Mucosa of rectum (tissue), 2 donors: ENCODE results near the gene LRIG1.

ENCODE experiments used
- H3K27ac ChIP-seq, 2 donors: one replicate each; pipeline ENCODE4 v1.7.0; 2013; ENCODE audit warnings: inconsistent platforms in 2 of 2, low read depth in 2 of 2, low read length in 2 of 2
- H3K27me3 ChIP-seq, 2 donors: one replicate each; pipeline ENCODE4 v1.7.0; 2013; ENCODE audit warnings: low read length in 2 of 2; ENCODE audit not compliant: control insufficient read depth in 2 of 2, insufficient read depth in 2 of 2
- H3K36me3 ChIP-seq, 2 donors: one replicate each; pipeline ENCODE4 v1.7.0; 2013; ENCODE audit warnings: low read length in 2 of 2; ENCODE audit not compliant: control insufficient read depth in 2 of 2, insufficient read depth in 2 of 2
- H3K4me1 ChIP-seq, 2 donors: one replicate each; pipeline ENCODE4 v1.7.0; 2013; ENCODE audit warnings: low read length in 2 of 2, mild to moderate bottlenecking in 1 of 2; ENCODE audit not compliant: control insufficient read depth in 2 of 2, insufficient read depth in 2 of 2
- H3K4me3 ChIP-seq, 2 donors: one replicate each; pipeline ENCODE4 v1.7.0; 2013; ENCODE audit warnings: low read length in 2 of 2
- H3K9ac ChIP-seq, 2 donors: one replicate each; pipeline ENCODE4 v1.7.0; 2013; ENCODE audit warnings: low read length in 2 of 2, low read depth in 1 of 2, mild to moderate bottlenecking in 1 of 2
- H3K9me3 ChIP-seq, 2 donors: one replicate each; pipeline ENCODE4 v1.7.0; 2013; ENCODE audit warnings: low read length in 2 of 2; ENCODE audit not compliant: control insufficient read depth in 2 of 2
- donor health status: healthy.
- donor health status: Normal muscosa, but diverticular disease.

Gene LRIG1

DNA sequence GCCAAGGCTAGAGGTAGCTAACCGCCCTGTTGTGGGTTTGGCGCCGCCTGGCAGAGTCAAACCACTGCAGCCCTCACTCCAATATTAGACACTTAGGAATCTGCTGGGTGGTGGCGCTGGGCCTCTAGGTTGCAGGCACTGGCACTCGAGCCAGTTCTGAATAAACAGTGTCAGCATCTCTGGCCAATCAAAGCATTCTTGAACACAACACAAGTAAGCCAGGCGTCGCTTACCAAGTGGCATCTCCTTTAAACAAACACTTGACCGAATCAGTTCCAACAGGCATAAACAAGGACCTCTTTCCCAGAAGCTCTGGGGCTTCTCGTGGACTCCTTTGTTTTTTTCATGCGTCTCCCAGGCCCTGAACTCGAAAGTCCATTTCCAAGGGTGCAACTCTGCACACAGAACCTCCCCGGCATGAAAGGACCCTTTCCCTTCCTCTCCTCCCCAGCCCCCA lies 82.3 kb downstream of the LRIG1 start:
- Histone ChIP-seq H3K4me3 (no peak overlapping the region), H3K9me3 (no peaks in the 10 kb centered on the region), H3K27me3 (no peaks in the 10 kb centered on the region), H3K27ac (no peak overlapping the region), H3K9ac (no peak overlapping the region), H3K36me3 (peaks cover 0 to 16% of the 10 kb centered on the region in 2 donors), H3K4me1 (peaks cover 3 to 4% of the 10 kb centered on the region in 2 donors)

DNA sequence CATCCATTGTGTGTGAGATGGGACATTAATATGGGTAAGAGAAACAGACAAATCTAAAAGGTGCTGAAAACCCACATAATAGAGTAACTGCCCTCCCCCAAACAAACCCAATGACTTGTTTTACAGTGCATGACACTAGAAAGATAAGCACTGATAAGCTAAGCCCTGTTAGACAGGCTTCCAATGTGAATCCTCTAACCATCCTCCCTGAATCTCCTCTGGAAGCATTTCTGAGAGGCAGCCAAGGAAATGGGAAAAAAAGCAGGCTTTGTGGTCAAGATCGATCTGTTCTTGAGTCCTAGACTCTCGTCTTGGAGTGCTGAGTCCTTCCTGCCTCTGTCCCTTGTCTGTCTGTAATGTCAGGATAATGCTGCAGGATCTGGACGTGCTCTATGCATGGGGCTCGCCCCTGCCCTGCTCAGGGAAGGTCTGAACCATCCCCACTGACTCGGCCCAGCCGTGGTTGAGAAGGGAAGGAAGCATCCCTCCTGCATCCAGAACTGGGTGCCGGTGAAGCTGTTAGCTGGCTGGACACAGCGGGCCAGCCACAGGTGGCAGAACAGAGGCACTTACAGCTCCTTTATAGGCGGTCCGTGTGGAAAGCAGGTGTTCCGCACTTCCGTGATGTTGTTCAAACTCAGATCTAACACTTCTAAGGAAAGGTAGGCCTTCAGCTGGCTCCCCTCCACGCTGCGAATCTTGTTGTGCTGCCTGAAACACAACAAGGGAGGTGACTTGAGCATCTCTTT lies 84.1 kb downstream of the LRIG1 start:
- Histone ChIP-seq H3K27ac (peak overlapping the region in 1 of 2 donors; percentile 32), H3K9me3 (no peaks in the 10 kb centered on the region), H3K9ac (no peak overlapping the region)

DNA sequence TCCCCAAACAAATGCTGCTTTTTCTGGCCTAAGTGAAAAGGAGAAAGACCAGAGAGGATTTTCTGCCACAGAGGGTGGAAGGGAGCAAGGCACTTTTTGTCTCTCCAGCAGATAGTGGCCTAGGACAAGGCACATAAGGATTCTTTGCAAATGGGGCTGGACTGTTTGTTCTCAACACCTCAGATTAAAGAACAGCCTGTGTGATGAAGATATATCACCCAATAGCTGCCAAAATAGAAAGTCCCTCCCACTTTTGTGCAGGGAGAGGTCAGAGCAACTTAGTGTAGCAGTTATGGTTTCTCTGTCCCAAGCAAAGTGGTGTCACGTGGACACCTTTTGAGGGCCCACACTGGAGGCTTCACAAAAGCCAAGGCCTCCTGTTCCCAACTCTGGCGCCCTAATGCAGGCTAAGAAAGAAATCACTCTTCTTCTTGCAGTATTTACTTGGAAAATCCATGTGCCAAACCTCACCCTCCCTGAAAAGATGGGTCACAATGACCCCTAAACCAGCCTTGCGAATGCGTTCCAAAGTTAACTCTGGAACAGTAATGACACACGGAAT lies 84.9 kb downstream of the LRIG1 start:
- no peaks in the 10 kb centered on the region for H3K27me3 ChIP-seq
- H3K4me3 ChIP-seq, result no peak overlapping the region
- H3K36me3 ChIP-seq, result peaks cover 13 to 37% of the 10 kb centered on the region in 2 donors
- H3K9me3 ChIP-seq, result no peaks in the 10 kb centered on the region
- no peak overlapping the region for H3K9ac ChIP-seq
- peak overlapping the region in 1 of 2 donors; percentile 32 for H3K27ac ChIP-seq
- peaks cover 4 to 5% of the 10 kb centered on the region in 2 donors for H3K4me1 ChIP-seq

More for the DNA sequence above, 84.1 kb downstream of the LRIG1 start:
- H3K4me3 ChIP-seq, result no peak overlapping the region
- H3K27me3 ChIP-seq, result no peaks in the 10 kb centered on the region
- H3K36me3 ChIP-seq, result peaks cover 13 to 30% of the 10 kb centered on the region in 2 donors
- peaks cover 4 to 5% of the 10 kb centered on the region in 2 donors for H3K4me1 ChIP-seq

DNA sequence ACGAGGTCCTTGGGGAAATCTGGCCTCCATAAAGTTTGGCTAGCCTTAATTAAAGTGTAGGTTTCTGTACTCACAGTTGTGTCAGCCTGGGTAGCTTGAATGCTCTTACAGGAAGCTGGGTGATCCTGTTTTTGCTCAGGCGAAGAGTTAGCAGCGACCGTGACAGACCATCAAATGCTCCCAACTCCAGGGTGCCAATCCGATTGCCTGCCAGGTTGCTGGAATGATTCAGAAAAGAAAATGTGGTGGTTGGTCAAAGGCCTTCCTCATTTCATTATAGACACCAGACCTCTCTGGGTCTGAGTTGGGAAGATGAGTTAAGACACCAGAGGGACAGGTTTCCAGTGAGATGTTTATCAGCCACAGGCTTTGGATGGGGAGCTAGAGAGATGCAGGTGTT lies 86.0 kb downstream of the LRIG1 start:
- Histone ChIP-seq H3K9me3 (no peaks in the 10 kb centered on the region), H3K27me3 (no peaks in the 10 kb centered on the region), H3K27ac (no peak overlapping the region), H3K4me3 (no peak overlapping the region), H3K4me1 (peaks cover 4 to 5% of the 10 kb centered on the region in 2 donors), H3K36me3 (peaks cover 20 to 42% of the 10 kb centered on the region in 2 donors), H3K9ac (no peak overlapping the region)

DNA sequence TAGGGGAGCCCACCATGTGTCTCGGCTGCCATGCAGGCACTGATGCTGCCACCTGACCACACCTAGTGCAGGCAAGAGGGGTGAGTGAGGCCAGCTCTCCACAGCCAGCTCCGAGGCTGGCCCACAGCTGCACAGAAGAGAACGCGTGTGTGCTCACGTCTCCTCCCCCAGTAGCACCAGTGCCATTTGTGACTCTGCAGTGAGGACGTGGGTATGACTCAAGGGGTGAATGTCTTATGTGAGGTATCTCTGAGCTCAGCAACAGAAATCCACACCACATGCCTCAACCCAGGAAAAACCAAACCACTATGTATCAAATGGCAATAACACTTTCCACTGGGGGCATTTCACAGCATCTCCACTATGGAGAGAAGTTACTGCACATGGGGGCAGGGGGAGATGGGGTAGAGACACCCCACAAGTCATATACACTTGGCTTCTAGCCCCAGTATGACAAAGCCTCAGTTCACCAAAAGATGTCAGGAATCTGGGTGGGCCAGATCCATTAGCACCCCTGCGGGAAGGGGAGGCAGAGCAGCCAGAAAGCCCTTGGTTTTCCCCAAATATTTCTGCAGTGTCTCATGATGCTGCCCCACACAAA lies 87.6 kb downstream of the LRIG1 start:
- Histone ChIP-seq H3K4me1 (peaks cover 3 to 9% of the 10 kb centered on the region in 2 donors), H3K36me3 (peaks cover 27 to 45% of the 10 kb centered on the region in 2 donors)

DNA sequence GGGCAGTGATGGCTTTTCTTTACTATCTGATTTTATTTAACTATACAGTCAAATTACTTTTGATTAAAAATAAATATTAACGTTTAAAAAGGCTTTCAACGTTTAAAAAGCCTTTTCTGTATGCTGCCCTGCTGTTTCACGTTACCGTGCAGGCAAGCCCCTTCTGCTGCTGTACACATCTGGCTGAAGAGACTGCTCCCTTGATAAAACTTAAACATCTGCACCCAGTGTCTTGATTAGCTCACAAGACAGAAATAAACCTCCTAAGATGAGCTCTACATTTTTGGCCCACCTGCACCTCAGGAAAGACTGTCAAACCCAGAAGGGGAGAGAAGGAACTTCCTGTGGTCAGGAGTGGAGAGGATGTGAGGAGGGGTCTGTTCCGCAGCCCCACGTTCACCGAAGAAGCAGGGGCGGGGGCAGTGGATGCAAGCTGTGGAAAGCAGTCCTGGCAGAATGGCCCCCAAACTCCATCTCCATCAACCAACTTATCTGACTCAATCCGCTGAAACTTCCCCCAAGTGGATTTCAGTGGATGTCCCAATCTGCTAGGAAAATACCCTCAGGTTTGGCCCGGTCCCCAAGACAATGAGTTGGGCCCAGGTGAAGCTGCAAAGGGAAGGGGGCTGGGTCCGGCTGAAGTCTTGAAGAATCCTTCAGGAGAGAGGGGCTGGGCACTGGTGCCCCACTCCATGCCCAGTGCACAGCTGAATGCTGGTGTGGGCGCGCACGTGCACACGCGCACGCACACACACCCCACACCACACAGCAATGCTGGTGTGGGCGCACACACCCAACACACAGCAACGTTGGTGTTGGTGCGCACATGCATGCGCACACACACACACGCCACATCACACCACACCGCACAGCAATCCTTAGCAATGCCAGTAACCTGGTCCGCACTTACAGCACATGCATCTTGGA lies 88.6 kb downstream of the LRIG1 start:
- H3K27ac ChIP-seq, result peak overlapping the region in 1 of 2 donors; percentile 6
- no peak overlapping the region for H3K4me3 ChIP-seq
- H3K4me1 ChIP-seq, result peaks cover 7 to 9% of the 10 kb centered on the region in 2 donors
- H3K27me3 ChIP-seq, result no peaks in the 10 kb centered on the region
- no peaks in the 10 kb centered on the region for H3K9me3 ChIP-seq
- peaks cover 29 to 52% of the 10 kb centered on the region in 2 donors for H3K36me3 ChIP-seq
- no peak overlapping the region for H3K9ac ChIP-seq

More for the DNA sequence above, 87.6 kb downstream of the LRIG1 start:
- Histone ChIP-seq H3K27ac (no peak overlapping the region), H3K4me3 (no peak overlapping the region), H3K27me3 (no peaks in the 10 kb centered on the region), H3K9me3 (no peaks in the 10 kb centered on the region), H3K9ac (no peak overlapping the region)

DNA sequence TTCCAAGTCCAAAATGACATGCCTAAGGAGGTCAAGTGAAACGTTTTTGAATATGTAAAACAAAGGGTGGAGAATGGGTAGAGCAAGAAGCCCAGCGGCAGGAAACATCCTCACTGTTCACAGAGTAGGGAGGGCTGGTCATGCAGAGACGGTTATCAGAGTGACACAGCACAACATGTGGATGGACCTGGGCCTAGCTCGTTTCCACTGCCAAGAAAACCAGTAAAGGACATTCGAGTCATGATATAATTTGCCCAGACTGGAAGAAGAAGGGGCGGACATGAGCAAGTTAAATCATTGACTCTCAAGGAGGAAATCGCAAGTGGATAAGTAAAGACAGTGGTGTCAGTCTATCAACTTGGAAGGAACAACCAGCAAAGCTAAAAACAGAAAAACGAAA lies 89.3 kb downstream of the LRIG1 start:
- H3K4me1 ChIP-seq, result peaks cover 7% of the 10 kb centered on the region in 2 donors
- no peak overlapping the region for H3K9ac ChIP-seq
- H3K9me3 ChIP-seq, result no peaks in the 10 kb centered on the region
- peaks cover 37 to 58% of the 10 kb centered on the region in 2 donors for H3K36me3 ChIP-seq
- H3K27ac ChIP-seq, result no peak overlapping the region
- no peak overlapping the region for H3K4me3 ChIP-seq
- no peaks in the 10 kb centered on the region for H3K27me3 ChIP-seq

DNA sequence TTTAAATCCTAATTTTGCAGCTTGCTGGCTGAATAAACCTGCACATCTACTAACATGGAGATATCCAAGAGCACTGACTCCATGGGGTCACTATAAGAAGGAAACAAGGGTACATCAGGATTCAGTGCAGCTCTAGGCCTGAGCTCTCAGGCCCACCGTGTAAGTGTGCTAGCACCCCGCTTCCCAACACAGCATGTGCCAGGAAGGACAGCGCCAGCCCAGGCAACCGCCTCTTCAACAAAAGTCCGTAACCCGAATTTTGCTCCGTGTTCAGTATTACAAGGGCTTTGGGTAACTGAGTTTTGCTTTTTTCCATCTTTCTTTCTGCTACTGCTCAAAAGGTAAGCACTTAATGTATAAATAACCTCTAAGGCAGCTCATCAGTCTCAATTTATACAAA lies 89.8 kb downstream of the LRIG1 start:
- Histone ChIP-seq H3K36me3 (peaks cover 39 to 59% of the 10 kb centered on the region in 2 donors), H3K27ac (no peak overlapping the region), H3K4me1 (peaks cover 7% of the 10 kb centered on the region in 2 donors), H3K9ac (no peak overlapping the region), H3K9me3 (no peaks in the 10 kb centered on the region), H3K4me3 (no peak overlapping the region), H3K27me3 (no peaks in the 10 kb centered on the region)

DNA sequence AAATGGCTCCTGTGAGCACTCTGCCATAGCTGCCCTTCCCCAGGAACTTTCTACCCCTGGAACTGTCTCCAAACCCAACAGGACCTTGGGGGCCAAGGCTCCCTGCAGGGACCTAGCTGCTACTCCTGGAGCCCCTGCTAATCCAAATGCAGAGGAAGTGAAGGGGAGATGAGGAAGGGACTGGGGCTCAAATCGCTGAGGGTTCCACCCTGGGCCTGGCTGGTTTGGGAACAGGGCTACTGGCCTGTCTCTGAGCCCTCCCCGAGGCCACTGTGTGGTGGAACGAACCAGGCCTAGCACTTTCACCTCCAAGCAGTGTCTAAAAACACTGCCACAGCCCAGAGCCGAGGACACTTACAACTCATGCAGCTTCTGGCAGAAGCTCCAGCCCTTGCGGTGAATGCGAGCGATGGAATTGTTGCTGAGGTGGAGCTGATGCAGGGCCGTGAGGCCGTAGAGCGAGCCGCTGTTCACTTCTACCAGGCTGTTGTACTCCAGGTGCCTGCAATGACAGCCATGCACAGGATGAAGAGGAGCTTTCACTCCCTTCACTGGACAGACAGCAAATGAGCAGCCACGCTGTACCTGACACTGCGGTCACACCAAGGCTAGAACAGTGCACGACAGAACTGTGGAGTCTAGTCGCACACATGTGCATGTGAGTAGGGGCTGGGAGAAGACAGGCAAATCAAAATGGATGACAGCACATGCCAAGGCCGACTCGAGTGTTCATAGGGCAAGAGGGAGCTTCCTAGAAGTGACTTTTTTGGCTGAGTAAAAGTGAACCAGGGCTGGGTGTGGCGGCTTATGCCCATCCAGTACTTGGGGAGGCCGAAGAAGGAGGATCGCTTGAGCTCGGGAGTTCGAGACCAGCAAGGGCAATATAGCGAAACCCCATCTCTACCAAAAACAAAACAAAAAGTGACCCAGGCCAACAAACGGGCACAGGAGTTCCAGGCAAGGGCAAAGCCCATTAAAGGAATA lies 90.8 kb downstream of the LRIG1 start:
- Histone ChIP-seq H3K4me3 (no peak overlapping the region), H3K27ac (no peak overlapping the region), H3K9me3 (no peaks in the 10 kb centered on the region), H3K4me1 (peaks cover 7% of the 10 kb centered on the region in 2 donors), H3K27me3 (no peaks in the 10 kb centered on the region), H3K36me3 (peaks cover 47 to 65% of the 10 kb centered on the region in 2 donors), H3K9ac (no peak overlapping the region)
